ENCODE data around the gene SNAPC5.
"Not testable (repeated sequence)": the region's sequence is repeated elsewhere in the genome, so short reads cannot be mapped to it uniquely, and the experiment has no call there.

Gene SNAPC5

DNA sequence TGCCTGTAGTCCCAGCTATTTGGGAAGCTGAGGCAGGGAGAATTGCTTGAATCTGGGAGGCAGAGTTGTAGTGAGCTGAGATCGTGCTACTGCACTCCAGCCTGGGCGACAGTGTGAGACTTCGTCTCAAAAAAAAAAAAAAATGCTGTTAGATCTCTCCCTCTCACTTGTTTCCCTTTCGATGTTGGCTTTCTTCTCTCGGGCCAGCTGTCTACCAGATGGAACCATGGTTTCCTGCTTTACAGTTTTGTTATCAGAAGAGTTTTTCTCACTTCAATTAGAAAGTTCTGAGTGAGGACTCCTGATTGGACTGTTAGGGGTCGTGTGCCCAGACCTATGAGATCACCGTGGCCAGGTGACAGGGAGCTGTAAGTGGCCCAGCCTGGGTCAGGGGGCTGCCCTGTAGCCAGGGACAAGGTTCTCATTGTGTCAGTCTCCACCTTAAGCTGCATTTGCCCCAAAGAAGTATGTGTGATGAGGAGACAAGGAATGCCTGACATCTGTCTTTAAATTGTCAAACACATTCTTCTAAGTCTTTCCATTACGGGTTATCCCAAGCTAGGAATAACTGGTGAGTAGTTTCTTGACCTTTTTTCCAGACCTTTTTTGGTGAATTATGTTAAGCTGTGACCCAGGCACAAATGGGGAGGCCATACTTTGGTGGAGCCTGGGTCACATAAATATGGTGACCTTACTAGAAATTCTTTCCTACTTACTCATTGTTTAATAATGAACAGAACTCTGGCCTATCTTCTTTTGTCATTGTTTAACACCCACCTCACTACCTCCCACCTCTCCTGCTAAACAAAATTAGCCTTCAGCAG is 25.2 kb downstream of the SNAPC5 start:
- no peak for DNase-seq (ENCODE audit: low read depth)
- TF ChIP-seq, protein P1, sequence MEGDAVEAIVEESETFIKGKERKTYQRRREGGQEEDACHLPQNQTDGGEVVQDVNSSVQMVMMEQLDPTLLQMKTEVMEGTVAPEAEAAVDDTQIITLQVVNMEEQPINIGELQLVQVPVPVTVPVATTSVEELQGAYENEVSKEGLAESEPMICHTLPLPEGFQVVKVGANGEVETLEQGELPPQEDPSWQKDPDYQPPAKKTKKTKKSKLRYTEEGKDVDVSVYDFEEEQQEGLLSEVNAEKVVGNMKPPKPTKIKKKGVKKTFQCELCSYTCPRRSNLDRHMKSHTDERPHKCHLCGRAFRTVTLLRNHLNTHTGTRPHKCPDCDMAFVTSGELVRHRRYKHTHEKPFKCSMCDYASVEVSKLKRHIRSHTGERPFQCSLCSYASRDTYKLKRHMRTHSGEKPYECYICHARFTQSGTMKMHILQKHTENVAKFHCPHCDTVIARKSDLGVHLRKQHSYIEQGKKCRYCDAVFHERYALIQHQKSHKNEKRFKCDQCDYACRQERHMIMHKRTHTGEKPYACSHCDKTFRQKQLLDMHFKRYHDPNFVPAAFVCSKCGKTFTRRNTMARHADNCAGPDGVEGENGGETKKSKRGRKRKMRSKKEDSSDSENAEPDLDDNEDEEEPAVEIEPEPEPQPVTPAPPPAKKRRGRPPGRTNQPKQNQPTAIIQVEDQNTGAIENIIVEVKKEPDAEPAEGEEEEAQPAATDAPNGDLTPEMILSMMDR (IDR thresholded peaks at IDR 0.05; ENCODE audit: insufficient read depth, low read depth, low read length, missing control alignments) = no peak

GRCh38 chr15:66470825-66471224 is 26.7 kb downstream of the SNAPC5 start:
- H3K4me3 ChIP-seq (ENCODE audit: low read length); DNase-seq (ENCODE audit: low read depth): not testable (repeated sequence)

More for the DNA sequence above, 25.2 kb downstream of the SNAPC5 start:
- H3K4me3 ChIP-seq (ENCODE audit: low read length) = no peak overlapping the region

- not testable (repeated sequence) for H3K4me3 ChIP-seq (ENCODE audit: low read length); DNase-seq (ENCODE audit: low read depth)
Observed at GRCh38 chr15:66467162-66468040, 30.2 kb downstream of the SNAPC5 start.

GRCh38 chr15:66465294-66465693 is 32.3 kb downstream of the SNAPC5 start:
- DNase-seq (ENCODE audit: low read depth) = not testable (repeated sequence)

GRCh38 chr15:66462627-66463026 is 34.9 kb downstream of the SNAPC5 start:
- no peak for DNase-seq (ENCODE audit: low read depth)
- TF ChIP-seq, protein P1 (IDR thresholded peaks at IDR 0.05; ENCODE audit: insufficient read depth, low read depth, low read length, missing control alignments) = no peak
- no peak overlapping the region for H3K4me3 ChIP-seq (ENCODE audit: low read length)

More at GRCh38 chr15:66465294-66465693, 32.3 kb downstream of the SNAPC5 start:
- not testable (repeated sequence) for H3K4me3 ChIP-seq (ENCODE audit: low read length)

GRCh38 chr15:66461917-66462316 is 35.6 kb downstream of the SNAPC5 start:
- DNase-seq (ENCODE audit: low read depth) = peak; percentile 72
- TF ChIP-seq, protein P1 (IDR thresholded peaks at IDR 0.05; ENCODE audit: insufficient read depth, low read depth, low read length, missing control alignments) = no peak
- no peak overlapping the region for H3K4me3 ChIP-seq (ENCODE audit: low read length)

DNA sequence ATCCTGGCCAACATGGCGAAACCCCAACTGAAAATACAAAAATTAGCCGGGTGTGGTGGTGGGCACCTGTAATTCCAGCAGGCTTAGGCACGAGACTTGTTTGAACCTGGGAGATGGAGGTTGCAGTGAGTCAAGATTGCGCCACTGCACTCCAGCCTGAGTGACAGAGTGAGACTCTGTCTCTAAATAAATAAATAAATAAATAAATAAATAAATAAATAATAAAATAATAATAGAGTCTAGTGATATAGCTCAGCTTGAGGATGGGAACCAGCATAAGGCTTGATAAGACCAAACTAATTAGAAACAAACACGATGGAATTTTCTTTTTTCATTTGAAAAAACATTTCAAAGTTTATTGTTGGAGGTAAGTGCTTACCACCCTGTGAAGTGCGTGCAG is 36.3 kb downstream of the SNAPC5 start:
- not testable (repeated sequence) for H3K4me3 ChIP-seq (ENCODE audit: low read length)
- peak; percentile 56 for DNase-seq (ENCODE audit: low read depth)

DNA sequence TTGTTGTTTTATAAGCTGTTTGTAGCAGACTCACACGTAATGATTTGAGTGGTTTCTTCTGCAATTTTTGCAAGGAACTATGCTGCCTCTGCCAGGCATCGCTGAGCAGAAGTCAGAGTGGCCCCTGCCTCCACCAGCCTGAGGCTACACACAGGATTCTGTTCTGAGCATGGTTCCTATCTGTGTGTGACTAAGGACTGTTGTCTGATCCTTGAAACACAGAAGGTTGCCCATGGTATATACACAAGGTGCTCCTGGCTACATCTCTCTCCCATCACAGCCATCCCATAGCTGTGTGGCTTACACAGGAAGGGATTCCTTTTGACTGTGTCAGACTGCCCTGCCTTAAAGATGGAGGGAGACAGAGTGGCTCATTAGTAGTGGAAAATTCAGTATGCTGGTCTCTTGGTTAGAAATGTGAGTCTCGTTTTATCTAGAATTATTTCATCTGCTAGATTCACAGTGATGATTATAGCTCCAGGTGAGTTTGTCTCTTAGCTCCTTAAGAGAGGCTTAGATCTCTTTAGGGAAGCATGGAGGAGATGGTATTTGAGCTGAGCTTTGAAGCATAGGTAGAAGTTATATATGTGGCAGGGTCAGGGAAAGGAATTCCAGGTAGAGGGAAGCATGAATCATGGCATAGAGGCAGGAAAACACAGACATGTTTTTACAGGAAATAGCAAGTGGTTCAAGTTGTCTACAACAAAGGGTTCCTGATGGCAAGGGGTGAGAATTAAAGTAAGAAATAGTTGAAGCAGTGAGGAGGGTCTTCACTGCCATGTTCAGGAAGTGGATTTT is 37.5 kb downstream of the SNAPC5 start:
- H3K4me3 ChIP-seq (ENCODE audit: low read length) = no peak overlapping the region
- TF ChIP-seq, protein P1 (IDR thresholded peaks at IDR 0.05; ENCODE audit: insufficient read depth, low read depth, low read length, missing control alignments) = no peak
- peak; percentile 93 for DNase-seq (ENCODE audit: low read depth)

Measured in epithelial cell of esophagus (primary cell).